ENCODE measurements around the gene ZNF143. TPM values are rescaled to one million over a fixed set of nuclear protein-coding genes. Genes with fewer than 3 reads are reported as not detected.

Gene ZNF143
- total and polyA plus RNA-seq, 2 of the 13 experiments (the other 11 are each of a cell fraction or from before 2014, with no cell fraction given), result 22.4 to 35.6 TPM

GRCh38 chr11:9570313-9571025 is 109.7 kb downstream of the ZNF143 start (continued):
- TF ChIP-seq ZMYM3 (CRISPR knock-in tag; IDR thresholded peaks at IDR 0.05), result peak; percentile 34; the same call in 1 of the 2 replicates
- no peak for TF ChIP-seq NR2C2 (CRISPR knock-in tag; IDR thresholded peaks at IDR 0.05; ENCODE audit: borderline replicate concordance)
- no peak for TF ChIP-seq KLF9 (CRISPR knock-in tag; IDR thresholded peaks at IDR 0.05; ENCODE audit: low read depth)

- Histone ChIP-seq H3K27me3 (ENCODE audit: control insufficient read depth in 1 of 2, insufficient read depth in 2 of 2, low read length in 2 of 2) (no peaks in the 10 kb centered on the region; a peak in 1 of 5 replicates), H3K36me3 (replicated peaks in 1 of 2; ENCODE audit: control insufficient read depth in 1 of 2, insufficient read depth in 2 of 2, low read length in 2 of 2) (0 out of 5 replicates have a peak, but pooled peaks cover 0 to under 1% of the 10 kb centered on the region in 2 experiments), H2AFZ (ENCODE audit: low read length) (no peak overlapping the region), H3K27ac (ENCODE audit: extremely low read length, insufficient read depth, low read length) (peak overlapping the region; percentile 100), H4K20me1 (ENCODE audit: insufficient read depth, low read length) (peaks cover 3% of the 10 kb centered on the region; the same call in 1 of the 2 replicates), H3K9me3 (ENCODE audit: low read length) (no peaks in the 10 kb centered on the region), H3K4me1 (ENCODE audit: insufficient read depth, low read length) (peaks cover 67% of the 10 kb centered on the region), H3K9ac (ENCODE audit: insufficient read depth, low read depth, low read length) (peak overlapping the region; percentile 86), H3K4me2 (ENCODE audit: low read depth, low read length) (peak overlapping the region; percentile 77), H3K79me2 (ENCODE audit: insufficient read depth, low read length) (peaks cover 26% of the 10 kb centered on the region), H3K4me3 (replicated peaks in 1 of 3; ENCODE audit: insufficient read depth in 1 of 3, low read depth in 2 of 3, low read length in 3 of 3) (peak overlapping the region in 2 of 3 experiments; percentile 65 to 68; a peak in 1 of 6 replicates)
- ChIA-PET POLR2A (interaction anchor here (1.0 to 3.3 kb wide), 5 partner anchors 37 to 111 kb away, joined by 3 to 25 read pairs (median 6); partner anchors contain the start of gene ZNF143), CTCF (ENCODE audit: low intra/inter-chr PET ratio, low total read pairs) (no interaction called here)
- no TSS peak for BruUV-seq (replicated peaks)
- intact Hi-C loops (cut with micrococcal nuclease; ENCODE audit: unreplicated experiment), result loop anchor here (5.0 kb wide), 1 partner anchor 109 kb away; the partner anchor contains the start of gene ZNF143
- no peak for ATAC-seq
- DNase-seq (ENCODE audit: low spot score), result no peak
- TF ChIP-seq SCMH1 (CRISPR knock-in tag; IDR thresholded peaks at IDR 0.05; ENCODE audit: borderline replicate concordance), result no peak
- TF ChIP-seq ZBTB38 (CRISPR knock-in tag; IDR thresholded peaks at IDR 0.05), result peak; percentile 80; the same call in 1 of the 2 replicates
- TF ChIP-seq LCORL (IDR thresholded peaks at IDR 0.05), result no peak
- TF ChIP-seq LCORL (CRISPR knock-in tag; IDR thresholded peaks at IDR 0.05), result no peak
- in situ Hi-C loops (cut with HindIII; ENCODE audit: extremely low pct_ligation_motif_present, low pct_unique_long_range_greater_than_20kb), result loop anchor here (5.0 kb wide), 2 partner anchors 39 to 41 kb away; no protein-coding TSS in a partner anchor
- no peak for FAIRE-seq
- WGBS (ENCODE audit: low lambda C conversion rate), result 81% methylated on average over 8 of the region's 8 CpGs
Observed at GRCh38 chr11:9571071-9571762, 110.4 kb downstream of the ZNF143 start.
